ENCODE results near the gene PACSIN2.
A peak's percentile ranks its signal among the peaks of the same experiment; 100 is the strongest.
"Not testable (repeated sequence)": the region's sequence is repeated elsewhere in the genome, so short reads cannot be mapped to it uniquely, and the experiment has no call there.

The PACSIN2 gene

DNA sequence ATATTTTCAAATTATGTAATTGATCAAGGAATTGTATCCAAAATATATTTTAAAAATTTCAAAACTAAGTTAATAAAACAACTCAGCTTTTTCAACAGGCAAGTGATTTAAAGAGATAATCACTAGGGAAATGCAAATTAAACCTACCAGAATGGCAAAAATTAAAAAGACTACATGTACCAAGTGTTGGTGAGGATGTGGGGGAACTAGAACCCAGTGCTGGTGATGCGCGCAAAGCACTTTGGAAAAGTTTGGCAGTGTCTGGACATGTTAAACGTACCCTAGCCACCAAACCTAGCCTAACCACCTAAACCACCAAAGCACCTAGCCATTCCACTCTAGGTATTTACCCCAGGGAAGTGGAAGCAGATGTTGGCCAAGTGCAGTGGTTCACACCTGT is 22.9 kb downstream of the PACSIN2 start:
- no peak for DNase-seq (ENCODE audit: low spot score)

DNA sequence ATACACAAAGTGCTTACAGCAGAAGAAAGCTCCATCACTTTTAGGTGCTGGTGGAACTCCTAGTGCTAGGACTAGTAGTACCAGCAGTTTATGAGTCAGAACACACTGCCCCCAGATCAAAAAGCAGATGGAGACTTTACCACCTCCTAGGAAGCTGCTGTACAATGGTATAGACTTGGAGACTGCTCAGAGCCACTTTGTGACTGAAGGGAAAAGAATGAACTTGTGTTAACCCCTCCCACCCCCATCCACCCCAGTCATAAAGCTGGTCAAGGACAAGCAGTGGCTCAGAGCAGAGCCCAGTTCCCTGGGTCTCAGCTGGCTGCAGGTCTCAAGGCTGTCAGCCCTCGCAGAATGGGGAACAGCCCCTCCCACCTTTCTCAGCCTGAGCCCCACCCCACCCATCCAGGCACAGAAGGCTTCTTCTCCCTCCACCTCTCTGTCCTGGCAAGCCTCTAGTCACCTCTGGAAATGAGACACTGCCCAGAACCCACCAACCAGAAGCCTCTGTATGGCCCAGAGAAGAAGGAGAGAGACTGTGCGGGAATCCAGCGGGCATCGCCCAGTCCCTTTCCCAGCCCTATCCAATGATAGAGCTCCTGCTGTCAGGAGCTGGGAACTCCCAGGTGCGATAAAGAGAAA is 23.8 kb downstream of the PACSIN2 start:
- DNase-seq (ENCODE audit: low spot score) = peak; percentile 73

DNA sequence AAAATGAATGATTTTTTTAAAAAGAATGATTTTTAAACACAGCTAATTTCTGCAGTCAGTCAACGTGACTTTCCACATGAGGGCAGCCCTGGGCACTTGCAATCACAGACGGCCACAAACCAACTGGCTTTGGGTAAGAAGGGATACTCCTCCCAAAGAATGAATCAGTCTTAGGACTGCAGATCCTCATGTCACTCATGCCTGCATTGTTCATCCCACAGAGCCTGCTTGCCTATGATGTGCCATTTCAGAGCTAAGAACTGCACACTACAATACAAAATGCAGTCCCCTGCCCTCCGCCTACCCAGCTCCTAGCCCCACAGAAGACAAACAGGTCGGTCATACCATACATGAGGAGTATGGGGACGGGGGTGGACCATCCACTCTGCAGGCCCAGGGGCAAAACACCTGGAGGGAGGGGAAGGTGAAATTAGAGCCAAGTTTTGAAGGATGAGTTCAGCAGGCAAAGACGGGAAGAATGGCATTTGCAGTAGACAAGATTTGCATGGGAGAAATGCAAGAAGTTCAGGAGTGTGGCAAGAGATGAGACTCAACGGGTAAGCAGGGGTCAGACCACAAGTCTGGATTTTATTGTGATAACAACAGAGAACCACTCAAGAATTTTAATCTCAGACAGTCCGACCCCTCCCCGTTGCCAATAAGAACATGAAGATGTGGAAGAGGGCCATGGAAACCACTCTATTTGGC is 24.7 kb downstream of the PACSIN2 start:
- DNase-seq (ENCODE audit: low spot score) = peak; percentile 76

DNA sequence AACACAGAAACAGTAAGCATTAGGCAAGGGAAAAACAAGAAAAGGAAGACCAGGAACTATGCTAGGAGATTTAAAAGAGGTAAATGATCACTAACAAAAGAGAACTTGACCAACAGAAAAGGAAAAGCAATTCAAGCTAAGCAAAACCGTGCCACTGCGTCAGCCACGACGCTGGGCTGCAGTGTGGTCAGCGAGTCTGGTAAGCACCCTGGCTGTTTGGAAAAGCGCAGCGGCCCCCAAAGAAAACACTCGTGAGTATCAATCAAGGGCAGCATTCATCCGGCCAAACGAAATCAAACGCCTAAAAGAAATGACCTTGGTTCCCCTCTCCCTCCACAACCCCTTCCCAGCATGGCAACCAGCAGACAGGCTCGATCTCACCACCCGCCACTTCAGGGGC is 28.8 kb downstream of the PACSIN2 start:
- no peak for DNase-seq (ENCODE audit: low spot score)

DNA sequence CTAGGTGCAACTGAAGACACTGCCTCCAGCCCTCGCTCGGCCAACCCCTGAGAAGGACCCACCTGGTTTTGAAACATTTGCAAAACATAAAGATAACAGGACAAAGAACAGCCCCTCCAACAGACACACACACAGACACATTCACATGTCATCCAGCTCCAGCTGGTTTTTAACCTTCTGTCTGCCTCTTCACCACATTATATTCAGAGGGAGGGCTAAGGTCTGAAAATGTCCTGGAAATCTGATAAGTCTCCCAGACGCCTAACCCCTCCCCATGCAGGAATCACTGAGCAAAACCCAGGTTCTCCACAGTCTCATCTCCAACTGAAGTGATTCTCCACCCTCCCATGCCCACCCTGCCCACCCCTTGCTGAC is 29.4 kb downstream of the PACSIN2 start:
- DNase-seq (ENCODE audit: low spot score) = no peak

DNA sequence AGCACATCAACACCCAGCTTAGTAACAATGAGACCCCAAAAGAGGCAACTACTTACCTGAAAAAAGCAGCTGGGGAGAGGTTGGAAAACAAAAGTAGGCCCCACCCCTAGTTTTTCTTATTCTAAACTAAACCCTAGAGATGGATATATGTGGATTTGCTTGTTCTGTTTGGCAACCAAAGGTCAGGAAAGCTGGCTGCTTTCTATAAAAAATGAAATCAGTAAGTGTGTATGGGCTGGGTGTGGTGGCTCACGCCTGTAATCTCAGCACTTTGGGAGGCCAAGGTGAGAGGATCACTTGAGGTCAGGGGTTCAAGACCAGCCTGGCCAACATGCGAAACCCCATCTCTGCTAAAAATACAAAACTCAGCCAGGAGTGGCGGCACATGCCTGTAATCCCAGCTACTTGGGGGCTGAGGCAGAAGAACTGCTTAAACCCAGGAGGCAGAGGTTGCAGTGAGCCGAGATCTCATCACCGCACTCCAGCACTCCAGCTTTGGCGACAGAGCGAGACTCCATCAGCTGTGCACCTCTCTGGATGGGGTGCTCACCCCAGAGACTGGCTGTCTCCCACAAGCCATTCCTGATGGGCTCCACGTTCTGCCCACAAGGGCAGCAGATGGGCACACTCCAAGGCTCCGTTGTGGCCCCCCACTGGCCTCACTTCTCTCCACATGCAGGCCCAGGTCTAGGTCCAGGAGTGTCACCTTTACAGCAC is 30.0 kb downstream of the PACSIN2 start:
- DNase-seq (ENCODE audit: low spot score) = no peak

DNA sequence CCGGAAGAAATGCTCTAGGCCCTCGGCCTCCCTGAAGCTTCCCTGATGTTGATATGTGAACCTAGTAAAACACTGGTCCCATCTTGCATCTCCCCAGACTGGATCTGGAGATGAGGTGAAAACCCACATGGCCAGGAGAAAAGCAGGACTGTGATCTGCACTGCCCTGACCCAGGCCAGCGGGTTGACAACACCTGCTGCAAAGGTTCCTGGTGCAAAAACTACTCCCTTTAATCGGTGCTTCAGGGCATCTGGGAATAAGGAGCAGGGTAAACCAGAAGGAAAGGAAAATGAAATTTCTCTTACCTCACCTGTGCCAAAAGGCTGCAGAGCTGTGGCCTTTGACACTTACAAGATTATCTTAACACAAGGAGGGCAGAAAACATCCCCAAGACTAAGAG is 30.6 kb downstream of the PACSIN2 start:
- DNase-seq (ENCODE audit: low spot score) = no peak

DNA sequence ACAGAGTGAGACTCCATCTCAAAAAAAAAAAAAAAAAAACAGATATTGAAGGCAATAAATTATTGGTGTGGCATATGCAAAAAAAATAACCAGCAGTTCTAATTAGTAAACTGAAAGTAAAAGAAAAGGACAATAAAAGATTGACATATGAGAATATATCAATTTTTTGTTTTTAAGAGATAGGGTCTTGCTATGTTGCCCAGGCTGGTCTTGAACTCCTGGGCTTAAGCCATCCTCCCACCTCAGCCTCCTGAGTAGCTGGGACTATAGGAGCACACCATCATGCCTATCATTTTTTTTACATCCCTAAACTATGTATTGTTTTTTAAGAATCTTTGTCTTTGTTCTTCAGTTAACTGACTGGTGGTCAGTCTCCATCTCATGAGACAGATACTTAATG is 31.5 kb downstream of the PACSIN2 start:
- DNase-seq (ENCODE audit: low spot score) = no peak

DNA sequence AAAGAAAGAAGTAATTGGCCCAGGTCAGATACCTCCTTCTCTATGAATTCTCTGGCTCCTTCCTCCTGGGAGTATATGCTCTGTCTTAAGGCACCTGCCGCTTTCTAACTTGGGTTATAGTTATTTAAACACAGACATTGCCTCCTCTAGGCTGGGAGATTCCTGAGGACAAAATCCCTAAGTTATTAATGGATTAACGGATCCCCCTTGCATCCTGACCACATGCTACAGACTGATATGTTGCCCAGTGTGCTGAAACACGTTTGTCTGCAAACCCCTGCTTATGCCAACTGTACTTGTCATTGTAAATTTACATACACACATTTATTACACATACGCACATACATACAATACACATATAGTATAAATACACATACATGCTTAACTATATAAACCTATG is 35.3 kb downstream of the PACSIN2 start:
- no peak for DNase-seq (ENCODE audit: low spot score)

DNA sequence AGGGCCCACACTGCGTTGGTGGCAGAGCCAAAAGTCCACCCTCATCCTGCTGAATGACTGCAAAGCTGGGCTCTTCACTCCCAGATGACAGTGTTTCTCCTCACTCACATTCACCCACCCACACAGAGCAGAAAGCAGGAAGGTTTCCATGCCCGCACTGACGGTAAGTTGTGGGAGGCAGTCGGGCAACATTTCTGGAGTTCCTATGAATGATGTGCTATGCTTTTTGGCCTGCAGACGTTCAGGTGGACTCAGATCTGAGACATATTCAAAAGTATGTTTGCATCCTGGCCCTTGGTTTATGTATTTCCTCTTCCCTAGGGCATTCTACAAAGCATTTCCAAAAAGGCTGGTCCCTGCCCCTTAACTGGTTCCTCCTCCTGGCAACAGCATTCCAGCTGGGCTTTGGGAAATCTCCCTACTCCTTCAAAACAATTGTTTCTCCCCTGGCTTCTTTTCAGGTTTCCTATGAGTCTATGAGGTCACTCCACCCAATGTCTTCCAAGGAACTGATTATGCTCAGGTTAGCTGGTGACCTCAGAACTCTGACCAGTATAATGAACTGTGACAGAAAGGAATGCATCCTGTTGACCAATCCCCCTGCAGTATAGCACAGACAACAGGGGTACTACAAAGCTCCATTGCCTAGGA is 36.4 kb downstream of the PACSIN2 start:
- DNase-seq (ENCODE audit: low spot score) = no peak

DNA sequence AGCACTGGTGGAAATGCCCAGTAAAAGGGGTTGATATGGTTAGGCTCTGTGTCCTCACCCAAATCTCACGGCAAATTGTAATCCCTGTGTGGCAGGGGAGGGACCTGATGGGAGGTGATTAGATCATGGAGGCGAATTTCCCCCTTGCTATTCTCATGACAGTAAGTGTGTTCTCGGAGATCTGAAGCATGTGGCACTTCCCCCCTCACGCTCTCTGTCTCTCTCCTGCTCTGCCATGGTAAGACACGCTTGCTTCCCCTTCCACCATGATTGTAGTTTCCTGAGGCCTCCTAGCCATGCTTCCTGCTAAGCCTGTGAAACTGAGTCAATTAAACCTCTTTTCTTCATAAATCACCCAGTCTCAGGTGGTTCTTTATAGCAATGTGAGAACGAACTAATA is 37.4 kb downstream of the PACSIN2 start:
- DNase-seq (ENCODE audit: low spot score) = no peak

DNA sequence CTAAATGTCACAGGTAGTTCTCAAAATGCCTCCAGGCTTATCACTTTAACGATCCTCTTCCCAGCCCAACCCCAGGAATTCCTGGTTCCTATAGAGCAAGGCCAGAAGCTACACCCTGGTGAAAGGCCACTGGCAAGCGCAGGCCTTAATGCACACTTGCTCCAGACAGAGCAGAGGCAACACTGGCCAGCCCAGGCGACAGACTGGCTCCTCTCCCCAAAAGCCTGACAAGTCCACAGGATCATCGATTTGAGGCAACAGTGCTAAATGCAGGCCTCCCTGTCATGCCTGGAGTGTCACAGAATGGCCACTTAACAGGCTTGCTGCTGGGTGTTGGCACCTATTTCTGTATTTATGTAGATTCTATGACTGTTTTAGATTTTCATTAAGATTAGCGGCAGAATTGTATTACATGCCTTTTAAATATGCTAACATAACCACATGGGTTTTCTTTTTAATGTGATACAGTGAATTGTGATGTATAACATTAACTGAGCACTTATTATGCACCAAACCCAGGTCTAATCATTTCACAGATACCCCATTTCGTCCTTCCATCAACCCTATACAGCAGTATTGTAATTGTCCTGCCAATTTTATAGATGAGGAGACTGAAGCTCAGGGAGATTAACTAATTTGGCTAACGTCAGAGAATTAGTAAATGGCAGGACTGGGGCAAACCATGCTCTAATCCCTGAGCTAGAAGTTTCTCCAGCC is 38.6 kb downstream of the PACSIN2 start:
- no peak for DNase-seq (ENCODE audit: low spot score)

DNA sequence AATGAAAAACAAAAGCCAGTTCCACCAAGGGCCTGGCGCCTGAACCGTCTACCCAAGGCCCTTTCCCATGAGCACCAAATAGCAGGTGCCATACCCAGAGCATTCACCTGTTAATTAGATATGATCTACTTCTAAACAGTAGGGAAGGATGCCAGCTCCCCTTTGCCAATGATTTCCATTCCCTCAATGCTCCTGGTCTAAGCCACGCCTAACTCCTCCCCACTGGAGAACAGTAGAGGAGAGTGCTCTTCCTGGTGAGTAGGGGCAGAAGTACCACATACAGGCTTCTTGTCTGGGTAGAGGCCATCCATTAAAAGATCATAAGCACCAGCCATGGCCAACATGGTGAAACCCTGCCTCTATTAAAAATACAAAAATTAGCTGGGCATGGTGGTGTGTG is 40.7 kb downstream of the PACSIN2 start:
- no peak for DNase-seq (ENCODE audit: low spot score)

DNA sequence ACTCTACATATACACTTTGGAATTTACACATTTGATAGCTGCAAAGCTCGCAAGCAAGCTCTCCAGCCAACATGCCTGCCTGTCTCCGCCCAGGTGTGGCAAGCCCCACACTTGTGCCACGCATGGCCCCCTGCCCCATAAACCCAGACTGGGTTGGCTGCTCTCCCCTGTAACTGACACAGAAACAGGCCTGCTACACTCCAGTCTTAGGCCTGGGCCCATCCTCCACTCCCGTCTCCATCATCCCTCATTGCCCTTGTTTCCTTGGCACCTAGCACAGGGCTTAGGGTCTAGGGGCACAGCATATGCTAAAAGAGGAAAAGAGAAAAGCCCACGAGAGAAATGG is 41.4 kb downstream of the PACSIN2 start:
- no peak for DNase-seq (ENCODE audit: low spot score)

DNA sequence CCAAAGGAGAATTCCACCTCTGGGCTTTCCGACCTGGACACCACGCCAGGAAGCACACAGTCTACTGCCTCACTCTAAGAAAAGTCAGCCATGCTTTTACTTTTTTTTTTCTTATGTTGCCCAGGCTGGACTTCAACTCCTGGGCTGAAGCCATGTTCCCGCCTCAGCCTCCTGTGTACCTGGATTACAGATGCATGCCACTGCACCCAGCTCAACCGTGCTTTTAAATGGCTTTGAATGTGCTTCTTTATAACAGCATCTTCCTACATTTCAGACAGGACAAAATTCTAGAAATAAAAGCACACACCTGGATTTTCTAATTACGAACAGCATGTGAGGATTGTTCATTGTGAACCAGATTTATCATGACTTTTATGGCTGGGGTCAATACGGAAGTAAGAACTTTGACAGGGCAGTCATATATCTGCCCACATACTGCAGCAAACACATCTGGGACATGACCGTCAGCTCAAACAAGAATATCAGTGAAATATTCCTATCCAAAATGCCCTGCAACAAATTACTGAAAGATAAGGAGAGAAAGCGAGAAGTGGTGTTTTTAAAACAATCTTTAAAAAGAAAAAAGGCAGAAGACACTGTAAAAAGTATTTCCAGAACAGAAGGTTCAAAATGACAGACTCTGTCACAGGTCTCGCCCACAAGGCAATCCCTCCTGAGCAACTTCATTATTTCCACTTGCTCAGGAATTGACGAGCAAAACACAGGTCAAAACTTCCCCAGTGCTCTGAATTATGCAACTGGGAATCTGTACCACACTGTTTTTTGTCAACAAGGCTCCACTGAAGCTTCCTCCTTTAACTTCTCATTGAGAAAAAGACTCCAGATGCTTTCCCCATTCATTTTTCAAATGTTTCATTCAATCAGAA is 42.1 kb downstream of the PACSIN2 start:
- DNase-seq (ENCODE audit: low spot score) = no peak

DNA sequence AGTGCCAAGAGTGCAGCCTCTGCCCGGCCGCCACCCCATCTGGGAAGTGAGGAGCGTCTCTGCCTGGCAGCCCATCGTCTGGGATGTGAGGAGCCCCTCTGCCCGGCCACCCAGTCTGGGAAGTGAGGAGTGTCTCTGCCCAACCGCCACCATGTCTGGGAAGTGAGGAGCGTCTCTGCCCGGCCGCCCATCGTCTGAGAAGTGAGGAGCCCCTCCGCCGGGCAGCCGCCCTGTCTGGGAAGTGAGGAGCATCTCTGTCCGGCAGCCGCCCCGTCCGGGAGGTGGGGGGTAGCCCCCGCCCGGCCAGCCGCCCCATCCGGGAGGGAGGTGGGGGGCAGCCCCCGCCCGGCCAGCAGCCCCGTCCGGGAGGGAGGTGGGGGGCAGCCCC is 43.5 kb downstream of the PACSIN2 start:
- DNase-seq (ENCODE audit: low spot score) = not testable (repeated sequence)

DNA sequence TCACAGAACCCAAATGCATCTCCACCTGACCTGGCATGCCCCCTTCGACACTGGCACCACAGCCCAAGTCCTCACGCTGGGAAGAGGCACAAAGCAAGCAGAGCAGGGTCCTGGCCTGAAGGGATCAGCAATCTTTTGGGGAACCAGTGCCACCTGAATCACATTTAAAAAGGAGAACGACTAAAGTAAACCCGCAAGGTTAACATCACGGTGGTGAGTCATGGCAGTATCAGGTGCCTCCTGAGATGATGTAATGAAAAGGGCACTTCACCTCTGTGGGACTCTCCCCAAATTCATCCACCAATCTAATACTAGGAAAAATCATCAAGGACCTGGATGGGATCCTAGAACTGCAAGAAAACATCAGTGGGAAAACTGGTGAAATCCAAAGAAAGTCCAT is 44.9 kb downstream of the PACSIN2 start:
- DNase-seq (ENCODE audit: low spot score) = no peak

DNA sequence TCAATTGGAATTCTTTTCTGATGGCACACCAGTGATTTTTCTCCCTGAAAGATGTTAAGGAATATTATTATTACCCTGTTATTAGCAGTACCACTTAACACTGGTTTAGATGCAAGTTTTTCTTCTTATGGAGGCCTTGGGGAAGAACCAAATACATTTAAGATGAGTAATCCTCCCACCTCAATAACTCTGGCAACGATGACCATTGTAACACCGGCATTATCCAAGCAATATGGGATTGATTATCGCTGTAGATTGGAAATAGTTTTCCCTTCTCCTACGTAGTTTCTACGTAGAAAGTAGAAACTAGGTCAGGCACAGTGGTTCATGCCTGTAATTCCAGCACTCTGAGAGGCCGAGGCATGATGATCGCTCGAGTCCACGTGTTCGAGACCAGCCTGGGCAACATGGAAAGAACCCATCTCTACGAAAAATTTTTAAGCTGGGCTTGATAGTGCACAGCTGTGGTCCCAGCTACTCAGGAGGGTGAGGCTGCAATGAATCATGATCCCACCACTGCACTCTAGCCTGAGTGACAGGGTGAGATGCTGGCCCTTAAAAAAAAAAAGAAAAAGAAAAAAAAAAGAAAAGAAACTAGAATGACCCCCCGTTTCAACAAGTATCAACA is 45.5 kb downstream of the PACSIN2 start:
- no peak for DNase-seq (ENCODE audit: low spot score)

DNA sequence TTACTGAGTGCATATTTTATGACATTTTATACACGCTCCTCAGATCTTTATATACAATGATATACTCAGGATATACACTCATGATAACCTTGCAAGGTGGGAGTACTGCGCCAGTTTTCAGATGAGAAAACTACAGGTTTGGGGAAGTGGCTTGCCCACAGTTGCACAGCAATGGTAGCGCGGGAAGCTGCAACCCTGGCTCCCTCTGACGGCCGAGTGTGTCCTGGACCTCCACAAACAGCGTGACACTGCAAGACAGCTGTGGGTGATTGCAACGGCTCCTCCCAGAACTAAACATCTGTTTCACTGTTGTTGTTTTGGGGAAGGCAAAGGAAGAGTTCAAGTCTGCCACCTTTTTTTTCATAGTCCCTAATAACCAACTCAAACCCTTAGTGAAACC is 47.0 kb downstream of the PACSIN2 start:
- no peak for DNase-seq (ENCODE audit: low spot score)

DNA sequence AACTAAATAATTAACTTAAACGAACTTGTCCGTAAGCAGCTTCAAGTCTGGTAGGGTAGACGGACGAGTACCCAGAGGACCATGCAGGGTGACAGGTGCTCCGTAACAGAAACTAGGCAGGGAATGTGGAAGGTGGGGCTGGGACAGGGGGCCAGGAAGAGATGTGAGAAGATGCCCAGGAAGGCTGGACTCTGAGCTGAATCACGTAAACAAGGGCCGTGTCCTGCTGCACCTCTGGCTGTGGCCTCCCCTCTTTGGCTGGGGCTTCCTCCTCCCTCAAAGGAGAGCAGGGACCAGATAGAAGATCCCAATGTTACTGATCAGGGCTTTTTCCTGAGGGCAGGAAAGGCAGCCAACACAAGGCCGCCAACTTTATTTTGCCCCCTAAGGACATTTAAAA is 47.9 kb downstream of the PACSIN2 start:
- no peak for DNase-seq (ENCODE audit: low spot score)

DNA sequence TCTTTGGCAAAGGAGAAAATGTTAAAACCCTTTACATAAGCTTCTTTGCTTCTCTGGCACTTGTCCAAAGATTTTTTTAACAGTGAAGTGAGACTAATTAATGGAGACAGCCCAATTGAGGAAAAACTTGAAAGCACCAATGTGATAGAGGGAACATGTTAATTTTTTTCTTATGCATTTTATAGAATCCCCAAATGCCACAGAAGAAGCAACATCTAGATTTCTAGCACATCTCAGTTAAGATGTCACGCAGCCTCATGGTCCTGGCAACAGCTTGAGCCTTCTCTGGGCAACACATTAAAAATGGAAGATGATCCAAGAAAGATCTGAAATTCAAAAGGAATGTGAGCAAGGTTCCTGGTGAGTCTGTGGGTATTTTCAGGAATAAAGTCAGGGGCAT is 48.5 kb downstream of the PACSIN2 start:
- no peak for DNase-seq (ENCODE audit: low spot score)
